C4-2B (cell line): Measurements from ENCODE around the gene DET1.

ENCODE experiments used
- CTCF ChIP-seq: fragments of 450-650 bp; conservative IDR thresholded peaks from 2 replicates; pipeline ENCODE4 v1.5.1; 2017; ENCODE audit warnings: mild to moderate bottlenecking
- ZFX ChIP-seq: fragments of 450-650 bp; IDR thresholded peaks from 2 replicates; pipeline ENCODE4 v1.6.1; 2017

- TF ChIP-seq CTCF (no peak), ZFX (no peak)
Observed at GRCh38 chr15:88526247-88526879, 20.1 kb downstream of the DET1 start.
